ENCODE measurements around the gene SYNM. TPM values are rescaled to one million over a fixed set of nuclear protein-coding genes. Genes with fewer than 3 reads are reported as not detected.

Gene SYNM
- total RNA-seq, 1 experiment from 2014 or later = 1.9 TPM

GRCh38 chr15:99095626-99096025 lies 9.3 kb upstream of the SYNM start:
- H3K79me1 ChIP-seq (ENCODE audit: insufficient read depth, low read depth, low read length, poor library complexity, severe bottlenecking) = no peaks in the 10 kb centered on the region
- no peak overlapping the region for H2BK15ac ChIP-seq (ENCODE audit: low read depth, low read length)
- no CpG with 5 or more reads among the region's 3 CpGs for WGBS (ENCODE audit: extremely low coverage, insufficient read length, low lambda C conversion rate)
- H3K9me3 ChIP-seq (ENCODE audit: control insufficient read depth, low read depth, low read length) = no peaks in the 10 kb centered on the region
- H3K27me3 ChIP-seq (ENCODE audit: insufficient read depth, low read length) = peaks cover 6% of the 10 kb centered on the region; the same call in 1 of the 2 replicates
- H4K20me1 ChIP-seq (ENCODE audit: control insufficient read depth, insufficient read depth, insufficient read length) = no peaks in the 10 kb centered on the region
- DNase-seq = no peak
- Mint-ChIP-seq H3K4me1 (peaks cover 12 to 14% of the 10 kb centered on the region in 2 experiments), H3K27me3 (ENCODE audit: low read depth) (peaks cover 44% of the 10 kb centered on the region), H3K36me3 (ENCODE audit: insufficient read depth in 1 of 3, low read depth in 3 of 3) (no peaks in the 10 kb centered on the region; a peak in 1 of 7 replicates), H3K9me3 (no peaks in the 10 kb centered on the region), H3K4me3 (no peak overlapping the region), H3K27ac (no peak overlapping the region)
- H3K14ac ChIP-seq (ENCODE audit: insufficient read depth, low read length) = no peak overlapping the region
- H3K4ac ChIP-seq (ENCODE audit: low read depth, low read length) = no peak overlapping the region
- H2AFZ ChIP-seq (ENCODE audit: low read length) = no peak overlapping the region
- no peak overlapping the region for H3K56ac ChIP-seq (ENCODE audit: insufficient read length, low read depth, low read length)
- no peak overlapping the region for H3K18ac ChIP-seq (ENCODE audit: insufficient read length, low read depth, low read length)
- no peak overlapping the region for H3K27ac ChIP-seq (ENCODE audit: insufficient read length, low read depth, low read length)
- no peak overlapping the region for H2BK120ac ChIP-seq (ENCODE audit: low read depth, low read length, poor library complexity, severe bottlenecking)
- TF ChIP-seq CTCF (conservative IDR thresholded peaks at IDR 0.05) = no peak
- no peak overlapping the region for H4K5ac ChIP-seq (ENCODE audit: insufficient read length, low read depth, low read length)
- H3K23me2 ChIP-seq (ENCODE audit: insufficient read length, low read depth, low read length, poor library complexity, severe bottlenecking) = peaks cover 6% of the 10 kb centered on the region
- no peak overlapping the region for H2BK20ac ChIP-seq (ENCODE audit: low read depth, low read length, poor library complexity, severe bottlenecking)
- H2AK5ac ChIP-seq (ENCODE audit: insufficient read length, low read length) = no peak overlapping the region
- no peak overlapping the region for H2BK5ac ChIP-seq (ENCODE audit: insufficient read length, low read length)
- no peaks in the 10 kb centered on the region for H3K4me1 ChIP-seq (ENCODE audit: insufficient read depth, low read length)
- no peaks in the 10 kb centered on the region for H3K79me2 ChIP-seq (ENCODE audit: insufficient read depth, low read length)
- H3T11ph ChIP-seq (ENCODE audit: low read length) = no peak overlapping the region
- H2BK12ac ChIP-seq (ENCODE audit: insufficient read length, low read depth, low read length) = no peak overlapping the region
- no peak overlapping the region for H4K8ac ChIP-seq (replicated peaks; ENCODE audit: insufficient read length, low read depth, low read length)
- H3K23ac ChIP-seq (ENCODE audit: insufficient read length, low read depth, low read length) = no peak overlapping the region
- H4K91ac ChIP-seq (ENCODE audit: insufficient read length, low read depth, low read length) = no peak overlapping the region
- H3K4me2 ChIP-seq (ENCODE audit: insufficient read depth, insufficient read length, low read length) = no peak overlapping the region
- H3K9ac ChIP-seq (ENCODE audit: extremely low read depth, insufficient read length, low read length) = no peak overlapping the region

Data from H9 (cell line).